ENCODE results near the gene USP54. TPM values are rescaled to one million over a fixed set of nuclear protein-coding genes. Genes with fewer than 3 reads are reported as not detected.

Gene USP54
- total RNA-seq, 1 experiment from 2014 or later, result 32.8 TPM

- TF ChIP-seq CTCF (IDR thresholded peaks at IDR 0.05) (no peak), SIN3A (IDR thresholded peaks at IDR 0.05; ENCODE audit: borderline replicate concordance, insufficient read depth, low read depth, low read length) (no peak), REST (IDR thresholded peaks at IDR 0.05; ENCODE audit: insufficient read depth in 1 of 2, low read depth in 2 of 2, low read length in 1 of 2) (no peak), TCF7L2 (IDR thresholded peaks at IDR 0.05; ENCODE audit: low read depth, low read length) (no peak), POLR2AphosphoS5 (IDR thresholded peaks at IDR 0.05; ENCODE audit: low read depth, low read length) (no peak)
- Histone ChIP-seq H3K4me1 (ENCODE audit: control insufficient read depth, insufficient read depth, low read length) (no peaks in the 10 kb centered on the region), H3K27ac (ENCODE audit: low read length) (no peak overlapping the region), H3K4me3 (ENCODE audit: low read depth in 2 of 2, low read length in 2 of 2) (no peak overlapping the region), H3K36me3 (ENCODE audit: control insufficient read depth, insufficient read depth, low read length) (no peaks in the 10 kb centered on the region), H3K9me3 (ENCODE audit: control insufficient read depth, insufficient read depth, low read depth, low read length) (no peaks in the 10 kb centered on the region), H3K27me3 (ENCODE audit: control insufficient read depth, insufficient read depth, low read length) (no peaks in the 10 kb centered on the region)
- POLR2A ChIA-PET, result no interaction called here
- DNase-seq (ENCODE audit: low read depth, low spot score) (no peak), ATAC-seq (no peak)
- intact Hi-C loops (cut with micrococcal nuclease; ENCODE audit: unreplicated experiment) (no loop called here), in situ Hi-C loops (cut with HindIII; ENCODE audit: low pct_unique_long_range_greater_than_20kb, low sequenced_read_pairs) (no loop called here)
- CTCF ChIA-PET, result no interaction called here
- no TSS peak for BruUV-seq (replicated peaks)
Observed at GRCh38 chr10:73522263-73522662, 68.9 kb downstream of the USP54 start.

GRCh38 chr10:73519336-73519735 lies 71.8 kb downstream of the USP54 start:
- no TSS peak for BruUV-seq (replicated peaks)
- Histone ChIP-seq H3K27ac (ENCODE audit: low read length) (no peak overlapping the region), H3K9me3 (ENCODE audit: control insufficient read depth, insufficient read depth, low read depth, low read length) (no peaks in the 10 kb centered on the region), H3K27me3 (ENCODE audit: control insufficient read depth, insufficient read depth, low read length) (no peaks in the 10 kb centered on the region), H3K36me3 (ENCODE audit: control insufficient read depth, insufficient read depth, low read length) (no peaks in the 10 kb centered on the region), H3K4me1 (ENCODE audit: control insufficient read depth, insufficient read depth, low read length) (no peaks in the 10 kb centered on the region), H3K4me3 (ENCODE audit: low read depth in 2 of 2, low read length in 2 of 2) (no peak overlapping the region)
- ATAC-seq (no peak), DNase-seq (ENCODE audit: low read depth, low spot score) (no peak)
- ChIA-PET CTCF (no interaction called here), POLR2A (no interaction called here)
- TF ChIP-seq SIN3A (IDR thresholded peaks at IDR 0.05; ENCODE audit: borderline replicate concordance, insufficient read depth, low read depth, low read length) (no peak), REST (IDR thresholded peaks at IDR 0.05; ENCODE audit: insufficient read depth in 1 of 2, low read depth in 2 of 2, low read length in 1 of 2) (no peak), CTCF (IDR thresholded peaks at IDR 0.05) (no peak), TCF7L2 (IDR thresholded peaks at IDR 0.05; ENCODE audit: low read depth, low read length) (no peak), POLR2AphosphoS5 (IDR thresholded peaks at IDR 0.05; ENCODE audit: low read depth, low read length) (no peak)
- in situ Hi-C loops (cut with HindIII; ENCODE audit: low pct_unique_long_range_greater_than_20kb, low sequenced_read_pairs) (no loop called here), intact Hi-C loops (cut with micrococcal nuclease; ENCODE audit: unreplicated experiment) (no loop called here)
